Colonic mucosa (tissue), 4 donors: ENCODE measurements around the gene PET117. TPM values are rescaled to one million over a fixed set of nuclear protein-coding genes. Genes with fewer than 3 reads are reported as not detected.
"Not testable (repeated sequence)": the region's sequence is repeated elsewhere in the genome, so short reads cannot be mapped to it uniquely, and the experiment has no call there.

Experiments used
- DNase-seq: peaks from one replicate; pipeline ENCODE4 v3.0.0-alpha.2; 2020
- H3K27ac ChIP-seq: fragments of 200-600 bp; one replicate; pipeline ENCODE4 v1.8.0; 2021
- H3K27me3 ChIP-seq: fragments of 200-600 bp; one replicate; pipeline ENCODE4 v1.8.0; 2021
- H3K36me3 ChIP-seq: fragments of 200-600 bp; one replicate; pipeline ENCODE4 v1.8.0; 2021
- H3K4me1 ChIP-seq: fragments of 200-600 bp; one replicate; pipeline ENCODE4 v1.8.0; 2021; ENCODE audit warnings: mild to moderate bottlenecking
- H3K4me3 ChIP-seq: fragments of 200-600 bp; one replicate; pipeline ENCODE4 v1.8.0; 2021
- H3K9ac ChIP-seq, 2 donors: one replicate each; pipeline ENCODE4 v1.7.0; 2013; ENCODE audit warnings: control low read depth in 2 of 2, low read depth in 2 of 2, low read length in 2 of 2
- H3K9me3 ChIP-seq: fragments of 200-600 bp; one replicate; pipeline ENCODE4 v1.8.0; 2021
- intact Hi-C: fragments of 100-400 bp; cut with DNase I; formaldehyde crosslinking; loops from one replicate; pipeline ENCODE4 v1.14.1; 2022
- total RNA-seq, 2 donors: library from RNA; stranded (reverse); fragmentation: NEBNext Ultra II Directional in 1 of 2; extraction: Animal tissue kit (Norgen Biotek cat#: 25700) in 1 of 2; gene quantifications; one replicate each; pipeline ENCODE4 v1.2.1, GENCODE V29; 2021
- TF ChIP-seq, protein P1 (sequence below): fragments of 200-600 bp; IDR thresholded peaks from one replicate; pipeline ENCODE4 v1.8.0; 2022; ENCODE audit warnings: antibody characterized with exemption, mild to moderate bottlenecking
- donor health status: healthy.
- donor health status: DM: no; HTN: no; CAD: no.
- donor health status: DM: no; HTN: no; CAD: no.

PET117 gene
- total RNA-seq, 2 donors from 2014 or later, result 16.2 to 17.5 TPM

GRCh38 chr20:18108326-18108725 lies 29.3 kb upstream of the PET117 start:
- no peak overlapping the region for H3K4me3 ChIP-seq
- no peaks in the 10 kb centered on the region for H3K36me3 ChIP-seq
- no peak overlapping the region for H3K9ac ChIP-seq
- intact Hi-C loops, result no loop called here
- TF ChIP-seq, protein P1, sequence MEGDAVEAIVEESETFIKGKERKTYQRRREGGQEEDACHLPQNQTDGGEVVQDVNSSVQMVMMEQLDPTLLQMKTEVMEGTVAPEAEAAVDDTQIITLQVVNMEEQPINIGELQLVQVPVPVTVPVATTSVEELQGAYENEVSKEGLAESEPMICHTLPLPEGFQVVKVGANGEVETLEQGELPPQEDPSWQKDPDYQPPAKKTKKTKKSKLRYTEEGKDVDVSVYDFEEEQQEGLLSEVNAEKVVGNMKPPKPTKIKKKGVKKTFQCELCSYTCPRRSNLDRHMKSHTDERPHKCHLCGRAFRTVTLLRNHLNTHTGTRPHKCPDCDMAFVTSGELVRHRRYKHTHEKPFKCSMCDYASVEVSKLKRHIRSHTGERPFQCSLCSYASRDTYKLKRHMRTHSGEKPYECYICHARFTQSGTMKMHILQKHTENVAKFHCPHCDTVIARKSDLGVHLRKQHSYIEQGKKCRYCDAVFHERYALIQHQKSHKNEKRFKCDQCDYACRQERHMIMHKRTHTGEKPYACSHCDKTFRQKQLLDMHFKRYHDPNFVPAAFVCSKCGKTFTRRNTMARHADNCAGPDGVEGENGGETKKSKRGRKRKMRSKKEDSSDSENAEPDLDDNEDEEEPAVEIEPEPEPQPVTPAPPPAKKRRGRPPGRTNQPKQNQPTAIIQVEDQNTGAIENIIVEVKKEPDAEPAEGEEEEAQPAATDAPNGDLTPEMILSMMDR, result no peak
- H3K4me1 ChIP-seq, result no peaks in the 10 kb centered on the region
- no peak for DNase-seq
- H3K9me3 ChIP-seq, result no peaks in the 10 kb centered on the region
- no peak overlapping the region for H3K27ac ChIP-seq
- no peaks in the 10 kb centered on the region for H3K27me3 ChIP-seq

- H3K27ac ChIP-seq, H3K4me1 ChIP-seq, H3K36me3 ChIP-seq, H3K4me3 ChIP-seq, intact Hi-C loops, H3K27me3 ChIP-seq, H3K9me3 ChIP-seq, H3K9ac ChIP-seq, DNase-seq: not testable (repeated sequence)
Observed at GRCh38 chr20:18128574-18128973, 9.1 kb upstream of the PET117 start.

- no peaks in the 10 kb centered on the region for H3K4me1 ChIP-seq
Observed at GRCh38 chr20:18132663-18133062, 5.0 kb upstream of the PET117 start.

DNA sequence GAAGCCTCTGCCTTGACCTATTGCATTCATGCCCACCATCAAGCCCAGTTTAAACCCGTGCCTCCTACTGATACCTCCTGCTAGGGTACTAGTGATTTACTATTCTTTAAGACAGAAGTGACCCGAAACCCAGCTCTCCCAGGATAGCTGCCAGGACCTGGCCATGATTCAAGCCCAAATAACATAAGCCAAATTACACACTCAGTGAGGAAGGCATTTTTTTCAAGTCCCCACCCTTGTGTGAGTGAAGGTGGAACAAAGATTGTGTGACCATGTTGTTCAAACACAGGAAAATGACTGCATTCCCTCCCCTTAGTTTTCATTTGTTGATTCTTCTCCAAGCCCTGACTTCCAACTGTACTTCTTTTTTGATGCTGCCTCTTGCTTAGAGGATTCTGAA lies 3.7 kb upstream of the PET117 start:
- H3K9ac ChIP-seq, result no peak overlapping the region
- no peaks in the 10 kb centered on the region for H3K36me3 ChIP-seq
- intact Hi-C loops, result no loop called here
- no peak overlapping the region for H3K4me3 ChIP-seq
- peak; percentile 66 for DNase-seq
- H3K4me1 ChIP-seq, result no peaks in the 10 kb centered on the region
- H3K27ac ChIP-seq, result no peak overlapping the region
- TF ChIP-seq, protein P1, result no peak
- no peaks in the 10 kb centered on the region for H3K9me3 ChIP-seq
- no peaks in the 10 kb centered on the region for H3K27me3 ChIP-seq

More at GRCh38 chr20:18132663-18133062, 5.0 kb upstream of the PET117 start:
- intact Hi-C loops, result no loop called here
- Histone ChIP-seq H3K27ac (no peak overlapping the region), H3K9ac (no peak overlapping the region), H3K9me3 (no peaks in the 10 kb centered on the region), H3K27me3 (no peaks in the 10 kb centered on the region), H3K36me3 (no peaks in the 10 kb centered on the region), H3K4me3 (no peak overlapping the region)
- TF ChIP-seq, protein P1, result no peak
- DNase-seq, result no peak

DNA sequence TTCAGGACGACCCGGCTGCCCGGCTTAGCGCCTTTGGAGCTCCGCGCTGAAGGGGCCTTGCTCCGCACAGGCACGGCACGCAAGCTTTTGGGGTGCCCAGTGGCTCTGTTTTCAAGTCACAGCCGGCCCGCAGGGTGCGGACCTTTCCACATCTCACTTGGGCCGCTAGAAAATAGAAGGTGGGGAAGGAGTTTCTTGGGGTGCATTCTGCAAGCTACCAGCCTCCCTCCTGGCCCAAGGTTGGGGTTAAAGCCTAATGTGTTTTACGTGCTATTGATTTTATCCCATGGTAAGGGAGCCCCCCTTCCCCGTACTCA lies 561 bp downstream of the PET117 start:
- Histone ChIP-seq H3K9me3 (no peaks in the 10 kb centered on the region), H3K27me3 (no peaks in the 10 kb centered on the region), H3K4me3 (peak overlapping the region; percentile 94), H3K36me3 (no peaks in the 10 kb centered on the region), H3K4me1 (no peaks in the 10 kb centered on the region), H3K9ac (peak overlapping the region; percentile 91 to 97), H3K27ac (peak overlapping the region; percentile 94)
- TF ChIP-seq, protein P1, result no peak
- intact Hi-C loops, result no loop called here
- no peak for DNase-seq

DNA sequence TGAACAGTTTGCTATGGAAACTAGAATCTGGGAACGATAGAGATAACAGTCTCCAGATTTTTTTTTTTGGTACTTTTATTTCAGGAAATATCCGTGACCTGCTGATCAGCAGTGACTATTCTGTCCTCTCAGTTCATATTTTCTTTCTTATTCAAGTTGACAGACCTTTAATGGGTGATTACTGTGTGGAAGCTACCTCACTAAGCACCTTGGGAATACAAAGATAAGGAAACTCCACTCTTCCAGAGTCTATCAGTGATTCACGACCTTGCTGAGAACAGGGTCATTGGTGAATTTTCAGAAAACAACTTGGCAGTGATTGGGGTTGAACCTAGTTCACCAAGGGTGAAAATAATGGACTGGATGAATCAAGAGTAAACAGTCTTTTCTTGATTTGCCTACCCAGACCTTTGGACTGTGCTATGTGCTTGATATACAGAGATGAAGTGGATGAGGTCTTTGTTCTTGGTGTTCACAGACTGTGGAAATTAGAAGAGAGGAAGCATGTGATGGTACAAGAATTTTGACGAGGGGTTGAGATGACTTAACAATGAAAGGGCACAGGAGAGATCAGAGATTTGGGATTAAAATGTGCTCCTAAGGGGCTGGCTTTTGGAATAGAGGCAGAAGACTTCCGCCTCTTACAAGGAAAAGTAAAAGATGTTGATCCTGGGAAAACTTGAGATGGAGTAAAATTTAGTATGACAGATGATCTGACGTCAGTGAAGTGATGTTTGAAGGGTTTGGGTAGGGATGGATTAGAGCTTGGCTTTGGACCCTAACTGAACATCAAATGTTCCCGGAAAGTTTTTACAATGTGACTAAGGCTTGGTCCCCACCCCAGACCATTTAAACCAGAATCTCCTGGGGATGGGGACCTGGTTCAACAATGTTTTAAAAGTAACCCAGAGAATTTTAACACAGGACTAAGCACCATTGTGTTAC lies 1.2 kb downstream of the PET117 start:
- Histone ChIP-seq H3K36me3 (no peaks in the 10 kb centered on the region), H3K4me1 (no peaks in the 10 kb centered on the region), H3K4me3 (peak overlapping the region; percentile 94), H3K27me3 (no peaks in the 10 kb centered on the region), H3K9ac (peak overlapping the region; percentile 91 to 97), H3K27ac (peak overlapping the region; percentile 94), H3K9me3 (no peaks in the 10 kb centered on the region)
- TF ChIP-seq, protein P1, result no peak
- peak; percentile 36 for DNase-seq
- intact Hi-C loops, result no loop called here
